ENCODE results near the gene WDR88.

GRCh38 chr19:33139165-33139564 lies 7.3 kb downstream of the WDR88 start:
- TF ChIP-seq GATA2 (IDR thresholded peaks at IDR 0.05; ENCODE audit: low read depth, low read length) (no peak), GATA3 (IDR thresholded peaks at IDR 0.05; ENCODE audit: low read depth, low read length) (no peak)
